Activated effector memory CD4-positive, alpha-beta T cell treated with anti-CD3 and anti-CD28 coated beads, Interleukin-2, amount 50 U/mL, for 16 hours (primary cell): ENCODE measurements around the gene FOSL1.
"Not testable (repeated sequence)": the region's sequence is repeated elsewhere in the genome, so short reads cannot be mapped to it uniquely, and the experiment has no call there.

Experiments used
- DNase-seq: peaks from one replicate; pipeline ENCODE4 v3.0.0-alpha.2; 2020

Gene FOSL1

DNA sequence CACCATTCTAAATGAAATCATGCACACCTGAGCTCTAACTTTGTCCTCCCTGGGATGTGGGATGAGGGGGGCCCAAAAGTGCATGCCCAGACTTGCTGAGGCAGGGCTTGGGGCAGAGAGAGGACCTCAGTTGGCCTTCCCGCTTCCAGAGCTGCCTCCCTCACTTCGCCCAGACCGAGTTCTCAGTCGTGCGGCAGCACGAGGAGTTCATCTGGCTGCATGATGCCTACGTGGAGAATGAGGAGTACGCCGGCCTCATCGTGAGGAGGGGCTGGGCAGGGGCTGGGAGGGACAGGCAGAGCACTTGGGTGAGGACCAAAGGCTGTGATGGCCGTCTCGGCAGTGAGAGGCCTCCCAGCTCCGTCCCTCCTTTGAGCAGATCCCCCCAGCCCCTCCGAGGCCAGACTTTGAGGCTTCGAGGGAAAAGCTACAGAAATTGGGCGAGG is 50.4 kb downstream of the FOSL1 start:
- no peak for DNase-seq

DNA sequence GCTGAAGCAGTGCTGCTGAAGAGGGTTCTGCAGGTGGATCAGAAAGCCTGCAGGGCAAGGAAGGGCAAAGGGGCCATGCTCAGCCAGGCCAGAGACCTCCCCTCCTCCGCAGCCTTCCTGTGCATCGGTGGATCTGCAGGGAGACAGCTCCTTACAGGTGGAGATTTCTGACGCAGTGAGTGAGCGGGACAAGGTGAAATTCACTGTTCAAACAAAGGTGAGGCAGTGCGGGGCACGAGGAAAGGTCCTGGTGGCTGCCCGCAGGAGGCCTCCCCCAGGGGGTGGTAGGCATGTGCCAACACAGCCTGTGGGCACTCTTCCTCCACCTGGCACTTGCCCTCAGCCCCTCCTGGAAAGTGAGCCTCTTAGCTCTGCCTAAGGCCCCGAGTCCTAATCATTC is 50.8 kb downstream of the FOSL1 start:
- no peak for DNase-seq

GRCh38 chr11:65848693-65849092 is 51.5 kb downstream of the FOSL1 start:
- DNase-seq, result not testable (repeated sequence)

GRCh38 chr11:65847746-65848145 is 52.4 kb downstream of the FOSL1 start:
- no peak for DNase-seq

DNA sequence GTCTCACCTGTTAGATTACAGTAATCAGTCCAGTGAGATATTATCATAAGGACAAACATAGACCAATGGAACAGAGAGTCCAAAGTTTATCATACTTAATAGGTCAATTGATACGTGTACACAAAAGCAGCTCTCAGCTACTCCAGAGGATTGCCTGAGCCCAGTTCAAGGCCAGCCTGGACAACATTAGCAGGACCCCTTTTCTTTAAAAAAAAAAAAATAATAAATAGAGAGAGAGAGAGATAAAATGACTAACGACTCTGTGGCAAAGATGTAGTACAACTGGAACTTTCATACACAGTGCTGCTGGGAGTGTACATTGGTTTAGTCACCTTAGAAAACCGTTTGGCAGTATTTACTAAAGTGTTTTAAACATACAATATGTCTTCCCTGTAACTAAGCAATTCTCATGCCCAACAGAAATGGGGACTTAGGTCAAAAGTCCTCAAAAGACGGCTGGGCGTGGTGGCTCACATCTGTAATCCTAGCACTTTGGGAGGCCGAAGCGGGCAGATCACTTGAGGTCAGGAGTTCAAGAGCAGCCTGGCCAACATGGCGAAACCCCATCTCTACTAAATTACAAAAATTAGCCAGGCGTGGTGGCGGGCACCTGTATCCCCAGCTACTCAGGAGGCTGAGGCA is 55.8 kb downstream of the FOSL1 start:
- no peak for DNase-seq

- no peak for DNase-seq
Measured at GRCh38 chr11:65843811-65844210, 56.4 kb downstream of the FOSL1 start.

DNA sequence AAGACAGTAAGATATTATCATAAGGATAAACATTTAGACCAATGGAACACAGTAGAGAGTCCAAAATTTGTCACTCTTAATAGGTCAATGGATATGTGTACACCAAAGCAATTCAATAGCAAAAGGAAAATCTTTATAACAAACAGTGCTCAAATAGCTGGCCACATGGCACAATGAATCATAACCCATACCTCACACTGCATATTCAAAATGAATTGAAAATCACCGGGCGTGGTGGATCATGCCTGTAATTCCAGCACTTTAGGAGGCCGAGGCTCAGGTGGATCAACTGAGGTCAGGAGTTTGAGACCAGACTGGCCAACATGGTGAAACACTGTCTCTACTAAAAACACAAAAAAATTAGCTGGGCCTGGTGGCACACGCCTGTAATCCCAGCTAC is 58.0 kb downstream of the FOSL1 start:
- no peak for DNase-seq
